Neural cell (in vitro differentiated cells): ENCODE measurements around the gene RPL19. TPM values are rescaled to one million over a fixed set of nuclear protein-coding genes. Genes with fewer than 3 reads are reported as not detected.
A peak's percentile ranks its signal among the peaks of the same experiment; 100 is the strongest.

ENCODE experiments used
- H2AFZ ChIP-seq: fragments of 200-600, 300-800 bp; sonication (generic), shearing (Covaris generic); 2 replicates; pipeline ENCODE4 v1.6.0; 2014; ENCODE audit warnings: low read depth, mild to moderate bottlenecking, antibody characterized with exemption, low read length, moderate library complexity
- H3F3A ChIP-seq: fragments of 200-600 bp; shearing (Covaris generic); 2 replicates; pipeline ENCODE4 v1.6.1; 2016; ENCODE audit warnings: mild to moderate bottlenecking, moderate library complexity, mixed read lengths, antibody characterized with exemption, low read length; ENCODE audit not compliant: insufficient read depth, poor library complexity, severe bottlenecking
- H3K27ac ChIP-seq: fragments of 200-600, 300-800 bp; sonication (generic), shearing (Covaris generic); 2 replicates; pipeline ENCODE4 v1.5.1; 2014; ENCODE audit warnings: mild to moderate bottlenecking, low read length, moderate library complexity
- H3K27me3 ChIP-seq: fragments of 300-800, 200-600 bp; sonication (generic), shearing (Covaris generic); 2 replicates; pipeline ENCODE4 v1.6.0; 2014; ENCODE audit warnings: mild to moderate bottlenecking, low read depth, low read length, moderate library complexity; ENCODE audit not compliant: insufficient read depth
- H3K36me3 ChIP-seq: fragments of 300-800, 200-600 bp; sonication (generic), shearing (Covaris generic); 2 replicates; pipeline ENCODE4 v1.5.1; 2014; ENCODE audit warnings: mild to moderate bottlenecking, antibody characterized with exemption, low read length, moderate library complexity; ENCODE audit not compliant: insufficient read depth
- H3K4me2 ChIP-seq: fragments of 300-800, 200-600 bp; sonication (generic), shearing (Covaris generic); 2 replicates; pipeline ENCODE4 v1.6.0; 2014; ENCODE audit warnings: mild to moderate bottlenecking, low read length
- H3K4me3 ChIP-seq: fragments of 300-800, 200-600 bp; sonication (generic), shearing (Covaris generic); 2 replicates; pipeline ENCODE4 v1.5.1; 2014; ENCODE audit warnings: mild to moderate bottlenecking, low read length, moderate library complexity
- H3K79me2 ChIP-seq: fragments of 200-600 bp; shearing (Covaris generic); replicated peaks from 2 replicates; pipeline ENCODE4 v1.6.0; 2014; ENCODE audit warnings: mild to moderate bottlenecking, low read length, moderate library complexity; ENCODE audit not compliant: insufficient read depth
- H3K9ac ChIP-seq: fragments of 300-800, 200-600 bp; sonication (generic), shearing (Covaris generic); 2 replicates; pipeline ENCODE4 v1.6.1; 2016; ENCODE audit warnings: mild to moderate bottlenecking, low read length, mixed read lengths
- H3K9me2 ChIP-seq: fragments of 200-600 bp; shearing (Covaris generic); 2 replicates; pipeline ENCODE4 v1.6.1; 2016; ENCODE audit warnings: mild to moderate bottlenecking, low read length, mixed read lengths; ENCODE audit not compliant: insufficient read depth
- H3K9me3 ChIP-seq: fragments of 200-600, 300-800 bp; sonication (generic), shearing (Covaris generic); 2 replicates; pipeline ENCODE4 v1.6.1; 2016; ENCODE audit warnings: mild to moderate bottlenecking, mixed run types, low read length, moderate library complexity, mixed read lengths
- H4K20me1 ChIP-seq: fragments of 200-600 bp; shearing (Covaris generic); 2 replicates; pipeline ENCODE4 v1.6.1; 2016; ENCODE audit warnings: mild to moderate bottlenecking, mixed run types; ENCODE audit not compliant: insufficient read depth
- CTCF ChIP-seq: fragments of 450-650 bp; IDR thresholded peaks from 2 replicates; pipeline ENCODE4 v1.5.1; 2014; ENCODE audit warnings: antibody characterized with exemption, mild to moderate bottlenecking, moderate library complexity; ENCODE audit not compliant: poor library complexity, severe bottlenecking
- EP300 ChIP-seq: fragments of 450-650 bp; conservative IDR thresholded peaks from 2 replicates; pipeline ENCODE4 v1.6.1; 2014; ENCODE audit warnings: antibody characterized with exemption, mild to moderate bottlenecking, moderate library complexity; ENCODE audit not compliant: poor library complexity, severe bottlenecking
- EZH2 ChIP-seq: fragments of 200-600, 300-800 bp; shearing (Covaris generic), sonication (generic); IDR thresholded peaks from 2 replicates; pipeline ENCODE4 v1.6.1; 2014; ENCODE audit warnings: antibody characterized with exemption, low read length, borderline replicate concordance, mild to moderate bottlenecking; ENCODE audit not compliant: insufficient read depth, poor library complexity, severe bottlenecking
- MXI1 ChIP-seq: fragments of 450-650 bp; conservative IDR thresholded peaks from 2 replicates; pipeline ENCODE4 v1.6.1; 2014; ENCODE audit warnings: antibody characterized with exemption, mild to moderate bottlenecking; ENCODE audit not compliant: poor library complexity, severe bottlenecking
- POLR2AphosphoS5 ChIP-seq: IDR thresholded peaks from 2 replicates; pipeline ENCODE4 v1.6.1; 2012
- RAD21 ChIP-seq: fragments of 450-650 bp; conservative IDR thresholded peaks from 2 replicates; pipeline ENCODE4 v1.6.1; 2014; ENCODE audit warnings: antibody characterized with exemption, mild to moderate bottlenecking, moderate library complexity
- SMC3 ChIP-seq: fragments of 450-650 bp; conservative IDR thresholded peaks from 2 replicates; pipeline ENCODE4 v1.6.1; 2014; ENCODE audit warnings: antibody characterized with exemption, mild to moderate bottlenecking, moderate library complexity; ENCODE audit not compliant: poor library complexity
- TAF1 ChIP-seq: IDR thresholded peaks from 2 replicates; pipeline ENCODE4 v1.6.1; 2012; ENCODE audit warnings: low read depth
- polyA plus RNA-seq: library from polyadenylated mRNA; depleted of rRNA; stranded (reverse); fragments of >200 nt; gene quantifications from 2 replicates; pipeline ENCODE4 v1.2.3, GENCODE V29; 2014
- TF ChIP-seq, protein P1 (sequence below): IDR thresholded peaks from 2 replicates; pipeline ENCODE4 v1.6.1; 2012; ENCODE audit warnings: borderline replicate concordance

Gene RPL19
- polyA plus RNA-seq, 1 donor from 2014 or later, result 1,623 TPM

- no peak overlapping the region for H3K27ac ChIP-seq
Observed at GRCh38 chr17:39195568-39196160, 4.4 kb upstream of the RPL19 start.

GRCh38 chr17:39196241-39196807 lies 3.8 kb upstream of the RPL19 start:
- Histone ChIP-seq H4K20me1 (peaks cover 6% of the 10 kb centered on the region), H3K4me3 (peak overlapping the region; percentile 98), H2AFZ (no peak overlapping the region), H3F3A (no peaks in the 10 kb centered on the region), H3K9me3 (no peaks in the 10 kb centered on the region), H3K36me3 (no peaks in the 10 kb centered on the region), H3K27ac (peak overlapping the region; percentile 97), H3K27me3 (no peaks in the 10 kb centered on the region), H3K9ac (peak overlapping the region; percentile 98), H3K4me2 (peak overlapping the region; percentile 90), H3K79me2 (peaks cover 40% of the 10 kb centered on the region), H3K9me2 (no peaks in the 10 kb centered on the region)
- no peak for TF ChIP-seq CTCF
- TF ChIP-seq RAD21, result no peak
- TF ChIP-seq POLR2AphosphoS5, result no peak

More at GRCh38 chr17:39195568-39196160, 4.4 kb upstream of the RPL19 start:
- H3F3A ChIP-seq, result no peaks in the 10 kb centered on the region
- H3K79me2 ChIP-seq, result peaks cover 34% of the 10 kb centered on the region
- TF ChIP-seq RAD21 (no peak), EP300 (no peak), SMC3 (no peak), CTCF (no peak), TAF1 (no peak), MXI1 (no peak), POLR2AphosphoS5 (no peak), EZH2 (no peak)
- TF ChIP-seq, protein P1, sequence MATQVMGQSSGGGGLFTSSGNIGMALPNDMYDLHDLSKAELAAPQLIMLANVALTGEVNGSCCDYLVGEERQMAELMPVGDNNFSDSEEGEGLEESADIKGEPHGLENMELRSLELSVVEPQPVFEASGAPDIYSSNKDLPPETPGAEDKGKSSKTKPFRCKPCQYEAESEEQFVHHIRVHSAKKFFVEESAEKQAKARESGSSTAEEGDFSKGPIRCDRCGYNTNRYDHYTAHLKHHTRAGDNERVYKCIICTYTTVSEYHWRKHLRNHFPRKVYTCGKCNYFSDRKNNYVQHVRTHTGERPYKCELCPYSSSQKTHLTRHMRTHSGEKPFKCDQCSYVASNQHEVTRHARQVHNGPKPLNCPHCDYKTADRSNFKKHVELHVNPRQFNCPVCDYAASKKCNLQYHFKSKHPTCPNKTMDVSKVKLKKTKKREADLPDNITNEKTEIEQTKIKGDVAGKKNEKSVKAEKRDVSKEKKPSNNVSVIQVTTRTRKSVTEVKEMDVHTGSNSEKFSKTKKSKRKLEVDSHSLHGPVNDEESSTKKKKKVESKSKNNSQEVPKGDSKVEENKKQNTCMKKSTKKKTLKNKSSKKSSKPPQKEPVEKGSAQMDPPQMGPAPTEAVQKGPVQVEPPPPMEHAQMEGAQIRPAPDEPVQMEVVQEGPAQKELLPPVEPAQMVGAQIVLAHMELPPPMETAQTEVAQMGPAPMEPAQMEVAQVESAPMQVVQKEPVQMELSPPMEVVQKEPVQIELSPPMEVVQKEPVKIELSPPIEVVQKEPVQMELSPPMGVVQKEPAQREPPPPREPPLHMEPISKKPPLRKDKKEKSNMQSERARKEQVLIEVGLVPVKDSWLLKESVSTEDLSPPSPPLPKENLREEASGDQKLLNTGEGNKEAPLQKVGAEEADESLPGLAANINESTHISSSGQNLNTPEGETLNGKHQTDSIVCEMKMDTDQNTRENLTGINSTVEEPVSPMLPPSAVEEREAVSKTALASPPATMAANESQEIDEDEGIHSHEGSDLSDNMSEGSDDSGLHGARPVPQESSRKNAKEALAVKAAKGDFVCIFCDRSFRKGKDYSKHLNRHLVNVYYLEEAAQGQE, result no peak
- H3K9ac ChIP-seq, result peak overlapping the region; percentile 98
- no peak overlapping the region for H2AFZ ChIP-seq
- H4K20me1 ChIP-seq, result peaks cover 6% of the 10 kb centered on the region
- H3K9me2 ChIP-seq, result no peaks in the 10 kb centered on the region
- H3K36me3 ChIP-seq, result no peaks in the 10 kb centered on the region
- peak overlapping the region; percentile 90 for H3K4me2 ChIP-seq
- no peaks in the 10 kb centered on the region for H3K9me3 ChIP-seq
- no peaks in the 10 kb centered on the region for H3K27me3 ChIP-seq
- peak overlapping the region; percentile 98 for H3K4me3 ChIP-seq
